ENCODE data around the gene CAMK2A. TPM values are rescaled to one million over a fixed set of nuclear protein-coding genes. Genes with fewer than 3 reads are reported as not detected.

Gene CAMK2A
- total RNA-seq, result 0.09 TPM
- polyA plus RNA-seq, result 0.39 TPM
- long read RNA-seq, donor 1, result 0 reads
- long read RNA-seq, donor 2, result 0 reads
- long read RNA-seq, donor 3, result 0 reads
- long read RNA-seq, donor 4, result 0 reads
- long read RNA-seq, donor 5, result 0 reads
- long read RNA-seq, donor 6, result 0 reads
- long read RNA-seq, donor 7, result 0 reads
- long read RNA-seq, donor 8, result 0 reads
- long read RNA-seq, donor 9, result 0 reads
- long read RNA-seq, donor 10, result 0 reads

- 53% methylated on average over 26 of the region's 26 CpGs for WGBS
- no peaks in the 10 kb centered on the region for H3K9me3 ChIP-seq (ENCODE audit: control insufficient read depth in 2 of 2, insufficient read depth in 1 of 2, low read length in 1 of 2)
These were observed at the start of gene CAMK2A for GRCh38 chr5:150289551-150290390. Gene CAMK2A (minus strand): TSS chr5:150289773. CDS start chr5:150289625, 148 bp downstream.

GRCh38 chr5:150339165-150339564 is 49.6 kb upstream of the CAMK2A start:
- H3K4me3 ChIP-seq (ENCODE audit: low read length in 2 of 2), result no peak overlapping the region
- no peaks in the 10 kb centered on the region for H3K36me3 ChIP-seq (ENCODE audit: control insufficient read depth in 2 of 2, insufficient read depth in 2 of 2, low read length in 1 of 2)
- 63% methylated on average over 5 of the region's 5 CpGs for WGBS
- H3K9me3 ChIP-seq (ENCODE audit: control insufficient read depth in 2 of 2, insufficient read depth in 1 of 2, low read length in 1 of 2), result no peaks in the 10 kb centered on the region
- H3K4me1 ChIP-seq (ENCODE audit: control insufficient read depth in 2 of 2, insufficient read depth in 2 of 2, low read length in 2 of 2), result no peaks in the 10 kb centered on the region
- H3K27me3 ChIP-seq (ENCODE audit: control insufficient read depth in 2 of 2, insufficient read depth in 1 of 2, low read length in 1 of 2), result no peaks in the 10 kb centered on the region
- DNase-seq (ENCODE audit: low read depth in 6 of 9, low spot score in 9 of 9), result no peak
- H3K27ac ChIP-seq (ENCODE audit: low read depth in 1 of 2, low read length in 1 of 2), result no peak overlapping the region

More at GRCh38 chr5:150289551-150290390, at the start of gene CAMK2A:
- H3K36me3 ChIP-seq (ENCODE audit: control insufficient read depth in 2 of 2, insufficient read depth in 2 of 2, low read length in 1 of 2), result no peaks in the 10 kb centered on the region
- H3K4me3 ChIP-seq (ENCODE audit: low read length in 2 of 2), result no peak within 1 kb of the TSS
- DNase-seq (ENCODE audit: low read depth in 6 of 9, low spot score in 9 of 9), result no peak
- no peak within 1 kb of the TSS for H3K27ac ChIP-seq (ENCODE audit: low read depth in 1 of 2, low read length in 1 of 2)
- H3K4me1 ChIP-seq (ENCODE audit: control insufficient read depth in 2 of 2, insufficient read depth in 2 of 2, low read length in 2 of 2), result no peaks in the 10 kb centered on the region
- peaks cover 0 to 19% of the 10 kb centered on the region in 2 donors for H3K27me3 ChIP-seq (ENCODE audit: control insufficient read depth in 2 of 2, insufficient read depth in 1 of 2, low read length in 1 of 2)

GRCh38 chr5:150338546-150338945 is 49.0 kb upstream of the CAMK2A start:
- Histone ChIP-seq H3K9me3 (ENCODE audit: control insufficient read depth in 2 of 2, insufficient read depth in 1 of 2, low read length in 1 of 2) (no peaks in the 10 kb centered on the region), H3K36me3 (ENCODE audit: control insufficient read depth in 2 of 2, insufficient read depth in 2 of 2, low read length in 1 of 2) (no peaks in the 10 kb centered on the region), H3K4me1 (ENCODE audit: control insufficient read depth in 2 of 2, insufficient read depth in 2 of 2, low read length in 2 of 2) (no peaks in the 10 kb centered on the region), H3K27ac (ENCODE audit: low read depth in 1 of 2, low read length in 1 of 2) (no peak overlapping the region), H3K4me3 (ENCODE audit: low read length in 2 of 2) (no peak overlapping the region), H3K27me3 (ENCODE audit: control insufficient read depth in 2 of 2, insufficient read depth in 1 of 2, low read length in 1 of 2) (no peaks in the 10 kb centered on the region)
- WGBS, result 98% methylated on average over 11 of the region's 11 CpGs
- DNase-seq (ENCODE audit: low read depth in 6 of 9, low spot score in 9 of 9), result no peak

GRCh38 chr5:150335778-150336177 is 46.2 kb upstream of the CAMK2A start:
- no peak overlapping the region for H3K27ac ChIP-seq (ENCODE audit: low read depth in 1 of 2, low read length in 1 of 2)
- DNase-seq (ENCODE audit: low read depth in 6 of 9, low spot score in 9 of 9), result no peak
- H3K9me3 ChIP-seq (ENCODE audit: control insufficient read depth in 2 of 2, insufficient read depth in 1 of 2, low read length in 1 of 2), result no peaks in the 10 kb centered on the region
- H3K36me3 ChIP-seq (ENCODE audit: control insufficient read depth in 2 of 2, insufficient read depth in 2 of 2, low read length in 1 of 2), result no peaks in the 10 kb centered on the region
- no peaks in the 10 kb centered on the region for H3K4me1 ChIP-seq (ENCODE audit: control insufficient read depth in 2 of 2, insufficient read depth in 2 of 2, low read length in 2 of 2)
- no peaks in the 10 kb centered on the region for H3K27me3 ChIP-seq (ENCODE audit: control insufficient read depth in 2 of 2, insufficient read depth in 1 of 2, low read length in 1 of 2)
- WGBS, result 90% methylated on average over 4 of the region's 4 CpGs
- no peak overlapping the region for H3K4me3 ChIP-seq (ENCODE audit: low read length in 2 of 2)

- no peaks in the 10 kb centered on the region for H3K27me3 ChIP-seq (ENCODE audit: control insufficient read depth in 2 of 2, insufficient read depth in 1 of 2, low read length in 1 of 2)
- no peaks in the 10 kb centered on the region for H3K9me3 ChIP-seq (ENCODE audit: control insufficient read depth in 2 of 2, insufficient read depth in 1 of 2, low read length in 1 of 2)
- H3K4me3 ChIP-seq (ENCODE audit: low read length in 2 of 2), result no peak overlapping the region
- WGBS, result 91% methylated on average over 5 of the region's 5 CpGs
- no peak overlapping the region for H3K27ac ChIP-seq (ENCODE audit: low read depth in 1 of 2, low read length in 1 of 2)
- H3K4me1 ChIP-seq (ENCODE audit: control insufficient read depth in 2 of 2, insufficient read depth in 2 of 2, low read length in 2 of 2), result no peaks in the 10 kb centered on the region
- DNase-seq (ENCODE audit: low read depth in 6 of 9, low spot score in 9 of 9), result no peak
- no peaks in the 10 kb centered on the region for H3K36me3 ChIP-seq (ENCODE audit: control insufficient read depth in 2 of 2, insufficient read depth in 2 of 2, low read length in 1 of 2)
These were observed 43.8 kb upstream of the CAMK2A start for GRCh38 chr5:150333400-150333799.

GRCh38 chr5:150329881-150330876 is 40.6 kb upstream of the CAMK2A start:
- no peak overlapping the region for H3K4me3 ChIP-seq (ENCODE audit: low read length in 2 of 2)
- H3K9me3 ChIP-seq (ENCODE audit: control insufficient read depth in 2 of 2, insufficient read depth in 1 of 2, low read length in 1 of 2), result no peaks in the 10 kb centered on the region
- H3K4me1 ChIP-seq (ENCODE audit: control insufficient read depth in 2 of 2, insufficient read depth in 2 of 2, low read length in 2 of 2), result no peaks in the 10 kb centered on the region
- H3K27ac ChIP-seq (ENCODE audit: low read depth in 1 of 2, low read length in 1 of 2), result no peak overlapping the region
- H3K36me3 ChIP-seq (ENCODE audit: control insufficient read depth in 2 of 2, insufficient read depth in 2 of 2, low read length in 1 of 2), result no peaks in the 10 kb centered on the region
- DNase-seq (ENCODE audit: low read depth in 6 of 9, low spot score in 9 of 9), result no peak
- H3K27me3 ChIP-seq (ENCODE audit: control insufficient read depth in 2 of 2, insufficient read depth in 1 of 2, low read length in 1 of 2), result no peaks in the 10 kb centered on the region
- WGBS, result 81% methylated on average over 17 of the region's 17 CpGs

GRCh38 chr5:150329038-150329437 is 39.5 kb upstream of the CAMK2A start:
- no peaks in the 10 kb centered on the region for H3K36me3 ChIP-seq (ENCODE audit: control insufficient read depth in 2 of 2, insufficient read depth in 2 of 2, low read length in 1 of 2)
- no peaks in the 10 kb centered on the region for H3K27me3 ChIP-seq (ENCODE audit: control insufficient read depth in 2 of 2, insufficient read depth in 1 of 2, low read length in 1 of 2)
- H3K9me3 ChIP-seq (ENCODE audit: control insufficient read depth in 2 of 2, insufficient read depth in 1 of 2, low read length in 1 of 2), result no peaks in the 10 kb centered on the region
- no peak for DNase-seq (ENCODE audit: low read depth in 6 of 9, low spot score in 9 of 9)
- no peak overlapping the region for H3K27ac ChIP-seq (ENCODE audit: low read depth in 1 of 2, low read length in 1 of 2)
- no peaks in the 10 kb centered on the region for H3K4me1 ChIP-seq (ENCODE audit: control insufficient read depth in 2 of 2, insufficient read depth in 2 of 2, low read length in 2 of 2)
- 83% methylated on average over 2 of the region's 2 CpGs for WGBS
- no peak overlapping the region for H3K4me3 ChIP-seq (ENCODE audit: low read length in 2 of 2)

GRCh38 chr5:150328515-150328914 is 38.9 kb upstream of the CAMK2A start:
- H3K27ac ChIP-seq (ENCODE audit: low read depth in 1 of 2, low read length in 1 of 2), result no peak overlapping the region
- no peak overlapping the region for H3K4me3 ChIP-seq (ENCODE audit: low read length in 2 of 2)
- no peak for DNase-seq (ENCODE audit: low read depth in 6 of 9, low spot score in 9 of 9)
- H3K9me3 ChIP-seq (ENCODE audit: control insufficient read depth in 2 of 2, insufficient read depth in 1 of 2, low read length in 1 of 2), result no peaks in the 10 kb centered on the region
- 95% methylated on average over 2 of the region's 2 CpGs for WGBS
- H3K27me3 ChIP-seq (ENCODE audit: control insufficient read depth in 2 of 2, insufficient read depth in 1 of 2, low read length in 1 of 2), result no peaks in the 10 kb centered on the region
- no peaks in the 10 kb centered on the region for H3K36me3 ChIP-seq (ENCODE audit: control insufficient read depth in 2 of 2, insufficient read depth in 2 of 2, low read length in 1 of 2)
- H3K4me1 ChIP-seq (ENCODE audit: control insufficient read depth in 2 of 2, insufficient read depth in 2 of 2, low read length in 2 of 2), result no peaks in the 10 kb centered on the region
